GM12864 (cell line): ENCODE results near the gene SUOX.
A peak's percentile ranks its signal among the peaks of the same experiment; 100 is the strongest.
"Not testable (repeated sequence)": the region's sequence is repeated elsewhere in the genome, so short reads cannot be mapped to it uniquely, and the experiment has no call there.

Source experiments
- DNase-seq: peaks from one replicate; pipeline ENCODE4 v3.0.0-alpha.2; 2011; ENCODE audit warnings: low read depth
- H3K4me3 ChIP-seq: 2 replicates; pipeline ENCODE4 v1.5.1; 2011; ENCODE audit warnings: mild to moderate bottlenecking, low read depth, low read length, control low read depth
- CTCF ChIP-seq: IDR thresholded peaks from 2 replicates; pipeline ENCODE4 v1.5.1; 2011; ENCODE audit warnings: low read depth, mild to moderate bottlenecking, moderate library complexity, low read length, control low read depth, inconsistent platforms; ENCODE audit errors: missing control alignments

SUOX gene

GRCh38 chr12:55996201-55996714 is 818 bp upstream of the SUOX start:
- H3K4me3 ChIP-seq: peak overlapping the region; percentile 70
- DNase-seq: no peak
- TF ChIP-seq CTCF: peak; percentile 72

DNA sequence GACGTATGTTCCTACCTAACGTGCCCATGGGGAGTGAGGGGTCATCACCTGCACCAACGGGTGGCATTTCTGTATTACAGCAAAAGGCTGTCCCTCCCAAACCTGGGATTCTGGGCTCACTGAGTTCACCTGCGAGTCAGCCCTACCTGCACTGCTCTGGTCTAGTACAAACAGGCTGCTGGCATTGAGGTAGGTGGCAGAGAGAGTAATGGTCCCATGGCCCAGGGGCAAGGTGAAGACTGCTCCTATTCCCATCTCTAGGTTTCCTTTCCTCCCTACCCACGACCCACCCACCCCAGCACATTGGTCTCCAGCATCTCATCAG is 421 bp downstream of the SUOX start:
- no peak for DNase-seq
- no peak for TF ChIP-seq CTCF
- H3K4me3 ChIP-seq: peak overlapping the region; percentile 70

GRCh38 chr12:55999522-55999921 is 2.4 kb downstream of the SUOX start:
- DNase-seq, H3K4me3 ChIP-seq: not testable (repeated sequence)

GRCh38 chr12:55999999-56000540 is 3.0 kb downstream of the SUOX start:
- not testable (repeated sequence) for H3K4me3 ChIP-seq, DNase-seq

- no peak for DNase-seq
Observed at GRCh38 chr12:56001487-56002100, 4.5 kb downstream of the SUOX start.

GRCh38 chr12:56003376-56003775 is 6.3 kb downstream of the SUOX start:
- DNase-seq, H3K4me3 ChIP-seq: not testable (repeated sequence)

More at GRCh38 chr12:56001487-56002100, 4.5 kb downstream of the SUOX start:
- H3K4me3 ChIP-seq: no peak overlapping the region
- no peak for TF ChIP-seq CTCF

DNA sequence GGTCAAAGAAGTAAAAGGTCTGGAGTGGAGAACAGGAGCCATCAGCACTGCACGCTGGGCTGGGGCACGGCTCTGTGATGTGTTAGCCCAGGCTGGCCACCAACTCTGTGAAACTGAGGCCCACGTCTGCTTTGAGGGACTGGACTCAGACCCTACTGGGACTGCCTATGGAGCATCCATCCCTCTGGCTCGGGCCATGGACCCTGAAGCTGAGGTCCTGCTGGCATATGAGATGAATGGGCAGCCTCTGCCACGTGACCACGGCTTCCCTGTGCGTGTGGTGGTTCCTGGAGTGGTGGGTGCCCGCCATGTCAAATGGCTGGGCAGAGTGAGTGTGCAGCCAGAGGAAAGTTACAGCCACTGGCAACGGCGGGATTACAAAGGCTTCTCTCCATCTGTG is 7.1 kb downstream of the SUOX start:
- TF ChIP-seq CTCF: no peak
- DNase-seq: no peak
- no peak overlapping the region for H3K4me3 ChIP-seq

- H3K4me3 ChIP-seq: peak overlapping the region; percentile 68
- no peak for TF ChIP-seq CTCF
- DNase-seq: no peak
Observed at GRCh38 chr12:56007564-56008559, 10.8 kb downstream of the SUOX start.
